K562 (cell line): Measurements from ENCODE around the gene SEMA4F. TPM values are rescaled to one million over a fixed set of nuclear protein-coding genes. Genes with fewer than 3 reads are reported as not detected.

Experiments
- ATAC-seq: fragments of 200-7000 bp; cut with Tn5 transposase; 3 replicates; pipeline ENCODE4 v1.9.1; 2020; ENCODE audit warnings: moderate library complexity
- BruUV-seq: library from RNA; stranded (reverse); fragments of 400-500 nt; replicated peaks from 2 replicates; lab custom pipeline; 2021; lab: Mats Ljungman, UMichigan
- CTCF ChIA-PET: fragments of 300-600 bp; formaldehyde crosslinking; extraction: SDS; loops from one replicate; lab custom pipeline; 2021; ENCODE audit warnings: low intra/inter-chr PET ratio; lab: Yijun Ruan, JAX
- POLR2A ChIA-PET: fragments of 300-600, 350-650 bp; sonication (Branson Sonifier 250); formaldehyde crosslinking; extraction: SDS; loops from one replicate; lab custom pipeline; 2021; ENCODE audit warnings: antibody characterized with exemption, inconsistent platforms; lab: Yijun Ruan, JAX
- DNase-seq, 4 experiments: peaks; one replicate each; pipeline versions ENCODE4 v3.0.0 to v3.0.0-alpha.2; 2011 to 2018; ENCODE audit warnings: low spot score in 3 of 4, mixed read lengths in 3 of 4; ENCODE audit errors: extremely low read depth in 1 of 4
- FAIRE-seq: peaks from 2 replicates; lab custom pipeline; 2011; peaks lifted over from hg19 to GRCh38; lab: Jason Lieb, UNC
- H2AFZ ChIP-seq: 2 replicates; pipeline ENCODE4 v1.6.0; 2011; ENCODE audit warnings: low read depth, low read length, control low read depth, inconsistent platforms
- H3K27ac ChIP-seq: fragments of 200-600 bp; 3 replicates; pipeline ENCODE4 v1.8.0; 2011; ENCODE audit warnings: low read depth, mild to moderate bottlenecking, control low read depth, inconsistent platforms, low read length, moderate library complexity, mixed read lengths; ENCODE audit errors: extremely low read depth
- H3K27me3 ChIP-seq, 2 experiments: fragments of 300-600 bp in 1 of 2; 2 replicates in 1 of 2; 3 replicates in 1 of 2; pipeline versions ENCODE4 v1.6.0 to v1.8.0; 2011; ENCODE audit warnings: inconsistent platforms in 2 of 2, low read length in 2 of 2, mild to moderate bottlenecking in 1 of 2, mixed read lengths in 1 of 2, moderate library complexity in 1 of 2; ENCODE audit not compliant: control insufficient read depth in 2 of 2, insufficient read depth in 2 of 2
- H3K36me3 ChIP-seq: fragments of 300-600 bp; 3 replicates; pipeline ENCODE4 v1.8.0; 2011; ENCODE audit warnings: mild to moderate bottlenecking, low read length, inconsistent platforms; ENCODE audit not compliant: control insufficient read depth, insufficient read depth
- H3K4me1 ChIP-seq, 2 experiments: fragments of 200-600 bp in 1 of 2; replicated peaks in 1 of 2; 2 replicates in 1 of 2; 3 replicates in 1 of 2; pipeline versions ENCODE4 v1.5.1 to v1.8.0; 2011; ENCODE audit warnings: inconsistent platforms in 2 of 2, low read length in 2 of 2, mild to moderate bottlenecking in 1 of 2, mixed read lengths in 1 of 2, moderate library complexity in 1 of 2; ENCODE audit not compliant: control insufficient read depth in 2 of 2, insufficient read depth in 2 of 2
- H3K4me2 ChIP-seq: 2 replicates; pipeline ENCODE4 v1.6.1; 2011; ENCODE audit warnings: low read length, control low read depth, inconsistent platforms, mixed read lengths; ENCODE audit not compliant: insufficient read depth
- H3K4me3 ChIP-seq: fragments of 200-600 bp; sonication (generic), shearing (Covaris generic); 2 replicates; pipeline ENCODE4 v1.5.1; 2016; ENCODE audit warnings: control low read depth, inconsistent platforms
- H3K79me2 ChIP-seq: fragments of 200-600 bp; 3 replicates; pipeline ENCODE4 v1.8.0; 2011; ENCODE audit warnings: low read length, inconsistent platforms; ENCODE audit not compliant: control insufficient read depth, insufficient read depth
- H3K9ac ChIP-seq, 2 experiments: 2 replicates each; pipeline versions ENCODE4 v1.6.0 to v1.6.1; 2011; ENCODE audit warnings: low read depth in 2 of 2, low read length in 2 of 2, control low read depth in 1 of 2, inconsistent platforms in 1 of 2, mild to moderate bottlenecking in 1 of 2, mixed read lengths in 1 of 2; ENCODE audit not compliant: insufficient read depth in 1 of 2
- H3K9me1 ChIP-seq: one replicate; pipeline ENCODE4 v1.6.0; 2011; ENCODE audit warnings: inconsistent platforms, mild to moderate bottlenecking, low read length, moderate library complexity; ENCODE audit not compliant: control insufficient read depth, insufficient read depth
- H3K9me3 ChIP-seq: replicated peaks from 2 replicates; pipeline ENCODE4 v1.5.1; 2011; ENCODE audit warnings: low read depth, low read length, inconsistent platforms; ENCODE audit not compliant: control insufficient read depth, insufficient read depth
- H4K20me1 ChIP-seq: replicated peaks from 2 replicates; pipeline ENCODE4 v1.6.1; 2011; ENCODE audit warnings: low read length, inconsistent platforms, mixed read lengths; ENCODE audit not compliant: control insufficient read depth, insufficient read depth
- DIDO1 ChIP-seq: fragments of 450-650 bp; IDR thresholded peaks from 2 replicates; pipeline ENCODE4 v1.6.1; 2016; ENCODE audit warnings: low read depth, missing biosample characterization, missing genetic modification characterization
- PHF20 ChIP-seq: fragments of 450-650 bp; IDR thresholded peaks from 2 replicates; pipeline ENCODE4 v1.6.1; 2018; ENCODE audit not compliant: partially characterized antibody
- ZBTB33 ChIP-seq: sonication (generic); formaldehyde crosslinking; IDR thresholded peaks from 2 replicates; pipeline ENCODE4 v1.8.1; 2023; ENCODE audit warnings: mild to moderate bottlenecking, missing genetic modification reagents
- WGBS: fragments of 100-300 bp; shearing (Covaris generic); methylation state at CpG from one replicate; pipeline ENCODE4 v1.1.6; 2016; ENCODE audit warnings: low coverage, mixed read lengths; ENCODE audit not compliant: insufficient coverage; ENCODE audit errors: missing lambda C conversion rate; 5-methylcytosine and 5-hydroxymethylcytosine counted together
- in situ Hi-C: fragments of 300-500 bp; cut with MboI; formaldehyde crosslinking; loops from 4 replicates; pipeline ENCODE4 v1.15.0; 2018; ENCODE audit warnings: inconsistent platforms, mixed read lengths
- intact Hi-C: fragments of 100-400 bp; cut with micrococcal nuclease; formaldehyde crosslinking; loops from 2 replicates; pipeline ENCODE4 v1.14.2; 2022
- polyA plus RNA-seq, 8 experiments: library from polyadenylated mRNA; depleted of rRNA in 4 of 8; stranded (reverse) in 5 of 8; unstranded in 3 of 8; fragments of >200 nt; fragmentation: Nextera tagmentation in 2 of 8; fragmentation: Illumina TruSeq in 1 of 8; extraction: Ambion mirVana in 2 of 8; extraction: Trizol in 1 of 8; gene quantifications; 2 replicates each; pipeline versions ENCODE4 v1.2.1 to v1.2.3, GENCODE V29; 2011 to 2014; ENCODE audit warnings: inconsistent platforms in 1 of 8, missing spikeins in 1 of 8
- total RNA-seq, 7 experiments: library from RNA; depleted of rRNA in 6 of 7; stranded (reverse); fragments of >200 nt in 6 of 7; fragmentation: Illumina TruSeq in 2 of 7; extraction: Trizol in 2 of 7; gene quantifications; 2 replicates each; pipeline versions ENCODE4 v1.2.1 to v1.2.3, GENCODE V29; 2011 to 2021; ENCODE audit warnings: low replicate concordance in 1 of 7

The SEMA4F gene
- total and polyA plus RNA-seq, 9 of the 15 experiments (the other 6 are each of a cell fraction or from before 2014, with no cell fraction given) = 0.08 to 1.6 (median 0.33) TPM

- H2AFZ ChIP-seq = no peak within 1 kb of the TSS
- H3K9me1 ChIP-seq = no peaks in the 10 kb centered on the region
- in situ Hi-C loops = no loop called here
- peaks cover 0 to 6% of the 10 kb centered on the region in 2 experiments; a peak in 2 of 5 replicates for H3K4me1 ChIP-seq
- ChIA-PET POLR2A (interaction anchor here (0.9 kb wide), 1 partner anchor 8 kb away, joined by 3 read pairs; no protein-coding TSS in a partner anchor), CTCF (no interaction called here)
- no peaks in the 10 kb centered on the region for H3K79me2 ChIP-seq
- no peaks in the 10 kb centered on the region for H3K36me3 ChIP-seq
- no peak within 1 kb of the TSS for H3K4me3 ChIP-seq
- no peaks in the 10 kb centered on the region for H4K20me1 ChIP-seq
- H3K9me3 ChIP-seq = peaks cover 3% of the 10 kb centered on the region; the same call in 1 of the 2 replicates
- no peak within 1 kb of the TSS for H3K4me2 ChIP-seq
- no peak for FAIRE-seq
- H3K9ac ChIP-seq = no peak within 1 kb of the TSS
- no TSS peak for BruUV-seq
- H3K27ac ChIP-seq = no peak within 1 kb of the TSS
- TF ChIP-seq DIDO1 (tag) (no peak), PHF20 (no peak), ZBTB33 (CRISPR knock-in tag) (peak; percentile 46; the same call in 1 of the 2 replicates)
- TF ChIP-seq, all 486 proteins: peak for 1
- no peak for DNase-seq
- WGBS = 84% methylated on average over 32 of the region's 45 CpGs
- H3K27me3 ChIP-seq = no peaks in the 10 kb centered on the region; a peak in 2 of 5 replicates
- intact Hi-C loops = no loop called here
- no peak for ATAC-seq
Observed at GRCh38 chr2:74648009-74648443, 6.0 kb upstream of the SEMA4F start, which contains the start of gene M1AP. TSS of gene M1AP (minus strand) at chr2:74648330. CDS start at chr2:74640275, 8,055 bp downstream.
